ENCODE results near the gene OR2W1.

OR2W1 gene, protein sequence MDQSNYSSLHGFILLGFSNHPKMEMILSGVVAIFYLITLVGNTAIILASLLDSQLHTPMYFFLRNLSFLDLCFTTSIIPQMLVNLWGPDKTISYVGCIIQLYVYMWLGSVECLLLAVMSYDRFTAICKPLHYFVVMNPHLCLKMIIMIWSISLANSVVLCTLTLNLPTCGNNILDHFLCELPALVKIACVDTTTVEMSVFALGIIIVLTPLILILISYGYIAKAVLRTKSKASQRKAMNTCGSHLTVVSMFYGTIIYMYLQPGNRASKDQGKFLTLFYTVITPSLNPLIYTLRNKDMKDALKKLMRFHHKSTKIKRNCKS

GRCh38 chr6:29045075-29045474 is at the start of gene OR2W1:
Gene OR2W1 (minus strand): TSS chr6:29045175. CDS start chr6:29045175, 0 bp downstream.
- no peak for DNase-seq

GRCh38 chr6:29092957-29093356 is 48.0 kb upstream of the OR2W1 start:
- DNase-seq, result no peak

GRCh38 chr6:29087213-29087612 is 42.2 kb upstream of the OR2W1 start, which contains the start of gene OR2B3:
Gene OR2B3 (minus strand): TSS chr6:29087313. CDS start chr6:29087248, 65 bp downstream.
- DNase-seq, result no peak

DNA sequence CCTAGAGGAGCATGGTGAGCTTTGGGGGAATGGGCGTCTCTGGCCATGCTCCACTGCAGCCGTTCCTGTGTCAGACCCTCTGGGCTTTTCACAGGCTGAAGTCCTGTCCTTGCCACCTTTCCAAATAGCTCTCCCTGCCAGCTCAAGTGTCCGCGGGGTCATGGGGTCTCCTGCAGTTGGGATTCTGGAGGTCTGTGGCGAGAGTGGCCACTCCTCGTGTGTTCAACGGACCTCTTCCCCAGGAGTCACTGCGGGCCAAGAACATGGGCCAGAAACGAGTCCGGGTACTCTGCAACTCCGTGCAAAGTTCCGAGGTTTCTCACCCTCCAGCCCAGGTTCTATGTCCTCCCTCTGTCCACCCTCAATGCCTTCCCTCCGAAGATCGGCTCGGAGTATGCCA is 37.5 kb upstream of the OR2W1 start:
- DNase-seq, result no peak

GRCh38 chr6:29081312-29081711 is 36.3 kb upstream of the OR2W1 start:
- no peak for DNase-seq

DNA sequence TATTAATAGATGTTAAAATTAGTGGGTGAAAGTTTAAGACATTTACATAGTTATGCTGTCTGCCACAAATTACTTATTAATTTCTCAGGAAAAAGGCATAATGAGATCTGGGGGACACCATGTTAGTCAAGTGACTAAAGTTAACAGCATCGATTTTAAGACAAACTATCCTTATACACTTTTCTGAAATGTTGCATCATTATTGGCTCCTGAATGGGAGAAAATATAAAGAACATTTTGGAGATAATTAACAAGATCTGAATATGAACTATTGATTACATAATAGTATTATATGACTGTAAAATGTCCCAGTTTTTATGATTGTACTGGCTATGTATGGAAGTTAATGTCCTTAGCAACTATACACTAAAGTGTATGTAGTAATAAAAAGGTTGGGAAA is 34.2 kb upstream of the OR2W1 start:
- DNase-seq, result no peak

- peak; percentile 21 for DNase-seq
Observed at GRCh38 chr6:29071831-29072723, 27.1 kb upstream of the OR2W1 start.

DNA sequence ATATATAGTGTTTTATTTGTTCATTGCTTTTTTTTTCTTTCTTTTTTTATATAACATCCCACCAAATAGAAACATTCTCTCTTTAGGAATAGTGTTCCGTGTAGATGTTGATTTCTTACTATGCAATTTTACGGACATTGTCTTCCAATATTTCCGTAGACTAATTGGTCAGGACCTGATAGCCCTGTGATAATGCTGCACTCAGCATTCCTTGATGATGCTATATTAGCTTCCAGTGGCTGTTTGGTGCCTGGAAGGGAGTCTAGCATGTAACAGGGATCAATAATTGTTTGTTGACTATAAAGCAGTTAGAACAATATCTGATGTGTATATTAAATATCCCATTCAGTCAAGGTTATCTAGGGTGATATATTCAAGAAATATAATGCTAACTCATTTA is 6.7 kb upstream of the OR2W1 start:
- DNase-seq, result no peak

- DNase-seq, result no peak
Observed at GRCh38 chr6:29035951-29036350, 9.0 kb downstream of the OR2W1 start.

DNA sequence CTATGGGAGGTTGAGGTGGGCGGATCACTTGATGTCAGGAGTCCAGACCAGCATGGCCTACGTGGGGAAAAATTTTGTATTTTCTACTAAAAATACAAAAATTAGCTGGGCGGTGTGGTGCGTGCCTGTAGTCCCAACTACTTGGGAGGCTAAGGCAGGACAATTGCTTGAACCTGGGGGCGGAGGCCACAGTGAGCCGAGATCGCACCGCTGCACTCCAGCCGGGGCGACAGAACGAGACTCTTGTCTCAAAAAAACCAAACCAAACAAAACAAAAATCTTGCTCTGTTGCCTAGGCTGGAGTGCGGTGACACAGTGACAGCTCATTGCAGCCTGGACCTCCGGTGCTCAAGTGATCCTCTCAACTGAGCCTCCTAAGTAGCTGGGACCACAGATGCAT is 16.2 kb downstream of the OR2W1 start:
- DNase-seq, result no peak

DNA sequence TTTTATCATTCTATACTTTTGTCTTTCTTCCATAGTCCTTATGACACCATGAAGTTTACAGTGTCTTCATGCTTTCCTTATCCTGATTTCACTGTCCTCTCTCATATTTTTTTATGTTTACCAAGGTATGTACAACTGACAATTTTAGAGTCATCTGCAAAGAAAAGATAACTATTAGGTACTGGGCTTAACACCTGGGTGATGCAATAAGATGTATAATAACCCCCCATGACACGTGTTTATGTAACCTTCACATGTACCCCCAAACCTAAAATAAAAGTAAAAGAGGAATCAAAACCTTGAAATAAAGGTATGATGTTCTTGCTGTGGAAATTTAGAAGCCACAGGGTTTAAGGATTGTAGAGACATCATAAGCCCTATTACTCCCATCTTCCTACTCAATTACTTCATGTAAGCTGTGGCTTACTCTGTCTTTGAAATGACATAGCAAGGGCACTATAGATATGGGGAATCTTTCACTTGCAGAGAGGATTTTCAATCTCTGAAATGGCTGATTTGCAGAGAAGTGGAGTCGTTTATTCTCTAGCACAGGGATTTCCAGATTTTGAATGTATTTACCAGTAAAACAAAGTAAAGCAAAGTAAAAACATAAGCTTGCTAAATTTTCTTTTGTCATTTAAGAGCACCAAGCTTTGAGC is 18.9 kb downstream of the OR2W1 start:
- DNase-seq, result no peak

- DNase-seq, result no peak
Observed at GRCh38 chr6:29021434-29021833, 23.5 kb downstream of the OR2W1 start.

GRCh38 chr6:29019629-29020028 is 25.3 kb downstream of the OR2W1 start:
- no peak for DNase-seq

- DNase-seq, result no peak
Observed at GRCh38 chr6:29017428-29017802, 27.6 kb downstream of the OR2W1 start.

DNA sequence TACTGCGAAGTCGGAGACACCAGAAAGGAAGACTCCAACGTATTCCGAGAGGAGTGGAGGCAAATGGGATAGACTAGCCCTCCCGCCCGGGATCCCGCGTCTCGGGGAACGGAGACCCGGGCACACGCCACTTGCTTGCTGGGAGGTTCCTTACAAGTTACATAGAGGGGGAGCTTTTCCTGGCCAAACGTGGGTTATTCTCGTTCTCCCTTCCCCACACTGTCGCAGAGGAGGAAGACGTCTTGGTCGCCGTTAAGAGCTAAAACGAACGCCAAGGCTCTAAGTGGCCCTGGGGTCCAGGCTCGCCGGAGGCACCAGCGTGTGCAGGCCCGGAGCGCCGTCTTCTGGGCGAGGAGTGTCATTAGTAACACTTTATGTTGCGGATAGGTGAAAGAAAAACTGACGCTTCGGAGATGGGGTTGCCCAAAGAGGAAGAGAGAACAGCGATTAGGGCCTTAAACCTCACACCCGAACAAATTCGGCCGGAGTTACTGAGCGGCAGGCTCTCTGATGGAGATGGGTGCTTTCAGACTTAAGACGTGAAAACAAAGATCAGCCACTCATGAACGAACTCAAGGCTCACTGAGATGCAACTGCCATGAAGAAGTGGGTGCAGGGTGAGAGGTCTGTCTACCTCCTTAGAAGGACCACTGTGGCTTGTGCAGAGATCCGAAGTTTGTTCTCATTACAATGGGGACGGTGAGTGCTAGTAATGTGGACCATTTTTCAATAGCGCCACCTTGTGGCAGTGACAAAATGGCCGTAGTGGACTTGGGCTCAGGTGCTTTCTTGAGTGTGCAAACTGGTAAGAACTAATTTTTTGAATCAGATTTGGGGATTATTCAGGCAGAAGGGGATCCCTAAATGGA is 28.2 kb downstream of the OR2W1 start:
- DNase-seq, result peak; percentile 81

- peak; percentile 18 for DNase-seq
Observed at GRCh38 chr6:29014729-29015608, 30.0 kb downstream of the OR2W1 start.

- peak; percentile 74 for DNase-seq
Observed at GRCh38 chr6:29011276-29011734, 33.7 kb downstream of the OR2W1 start.

DNA sequence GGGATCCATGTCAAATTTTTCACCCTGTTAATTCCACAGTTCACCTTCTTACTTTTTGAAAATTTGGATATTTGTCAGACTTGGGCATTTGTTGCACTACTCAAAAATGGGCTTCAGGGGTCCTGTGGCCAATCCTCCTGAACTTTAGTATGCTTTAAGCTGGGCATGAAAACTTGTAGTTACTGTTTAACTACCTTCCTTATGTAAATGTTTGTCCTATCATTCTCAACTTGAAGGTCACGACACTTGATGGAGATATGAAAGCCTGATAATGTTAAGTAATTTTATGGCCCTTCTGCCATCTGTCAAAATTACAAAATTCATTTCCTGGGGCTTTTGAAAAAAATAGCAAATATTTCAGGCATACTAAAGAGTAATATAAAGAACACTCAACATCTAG is 35.6 kb downstream of the OR2W1 start:
- DNase-seq, result no peak

- DNase-seq, result no peak
Observed at GRCh38 chr6:29008089-29008488, 36.9 kb downstream of the OR2W1 start.

GRCh38 chr6:29005183-29005885 is 39.6 kb downstream of the OR2W1 start, which contains the start of gene ZNF311:
Gene ZNF311 (minus strand): TSS chr6:29005315. CDS start chr6:29003954, 1,361 bp downstream.
- DNase-seq, result peak; percentile 73

All from NCI-H69 (cell line).